Esophagus muscularis mucosa (tissue), 3 donors: Measurements from ENCODE around the gene LRSAM1.

ENCODE experiments used
- CTCF ChIP-seq, 3 experiments: fragments of 200-600 bp in 2 of 3; fragments of 450-650 bp in 1 of 3; sonication (generic) in 2 of 3; IDR thresholded peaks; one replicate each; pipeline ENCODE4 v1.5.1; 2017 to 2019; ENCODE audit warnings: antibody characterized with exemption in 3 of 3, mild to moderate bottlenecking in 2 of 3, moderate library complexity in 1 of 3
- POLR2A ChIP-seq: fragments of 450-650 bp; IDR thresholded peaks from one replicate; pipeline ENCODE4 v1.6.1; 2017; ENCODE audit warnings: antibody characterized with exemption, moderate library complexity, mild to moderate bottlenecking, low read depth
- POLR2AphosphoS5 ChIP-seq, 2 donors: sonication (generic); formaldehyde crosslinking; IDR thresholded peaks; one replicate each; pipeline ENCODE4 v1.6.1; 2017; ENCODE audit warnings: antibody characterized with exemption in 2 of 2

DNA sequence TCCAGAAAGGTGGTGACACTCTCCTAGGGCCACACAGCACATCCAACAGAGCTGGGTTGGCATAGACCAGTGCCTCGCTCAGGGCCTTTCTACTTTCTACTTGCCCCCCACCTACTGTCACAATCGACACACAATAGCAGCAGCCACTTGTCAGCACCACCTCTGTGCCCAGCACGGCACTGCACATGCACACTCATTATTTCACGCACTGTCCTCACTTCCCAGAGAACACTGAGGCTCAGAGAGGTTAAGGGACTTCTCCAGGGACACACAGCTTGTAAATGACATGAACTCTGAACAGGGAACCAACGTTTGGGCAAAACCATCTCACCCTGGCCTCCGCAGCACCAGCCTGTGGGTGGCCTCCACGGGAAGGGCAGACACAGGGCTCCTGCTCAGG, 89.9 kb downstream of the LRSAM1 start:
- no peak for TF ChIP-seq CTCF (IDR thresholded peaks at IDR 0.05)
- no peak for TF ChIP-seq POLR2A
- TF ChIP-seq POLR2AphosphoS5 (IDR thresholded peaks at IDR 0.05) = no peak
